Renal cortex interstitium (tissue), 11 donors: Measurements from ENCODE around the gene NOP58. TPM values are rescaled to one million over a fixed set of nuclear protein-coding genes. Genes with fewer than 3 reads are reported as not detected.
"Not testable (repeated sequence)": the region's sequence is repeated elsewhere in the genome, so short reads cannot be mapped to it uniquely, and the experiment has no call there.

Experiments
- DNase-seq, 11 donors: peaks; one replicate each; pipeline ENCODE4 v3.0.0-alpha.2; 2013; ENCODE audit warnings: low read depth in 9 of 11, low spot score in 4 of 11; ENCODE audit errors: extremely low read depth in 1 of 11
- polyA plus RNA-seq, 3 donors: library from polyadenylated mRNA; unstranded; fragments of 120-200 nt; gene quantifications; one replicate each; pipeline ENCODE4 v1.2.1, GENCODE V29; 2013; ENCODE audit not compliant: insufficient read length in 3 of 3

Gene NOP58
- polyA plus RNA-seq, 3 donors: 94.0 to 132 (median 121) TPM

GRCh38 chr2:202278944-202279343 lies 13.4 kb downstream of the NOP58 start:
- peak in 1 of 11 donors; percentile 36 for DNase-seq

DNA sequence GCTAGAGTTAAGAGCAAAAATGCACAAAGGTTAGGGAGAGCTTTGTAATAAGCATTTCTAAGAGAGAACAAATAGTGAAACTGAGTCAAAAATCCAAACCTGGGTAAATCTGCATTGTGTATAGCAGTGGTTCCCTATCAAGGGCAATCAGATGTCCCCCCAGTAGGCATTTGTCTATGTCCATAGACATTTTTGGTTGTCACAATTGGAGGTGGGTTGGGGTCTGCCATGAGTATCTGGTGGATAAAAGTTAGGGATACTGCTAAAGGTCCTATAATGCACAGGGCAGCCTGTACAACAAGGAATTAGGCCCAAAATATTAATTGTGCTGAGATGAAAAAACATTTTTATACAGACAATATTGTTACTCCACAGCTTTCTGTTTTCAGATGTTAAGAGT lies 21.0 kb downstream of the NOP58 start:
- no peak for DNase-seq

- DNase-seq: no peak
Measured at GRCh38 chr2:202289394-202290204, 24.0 kb downstream of the NOP58 start.

DNA sequence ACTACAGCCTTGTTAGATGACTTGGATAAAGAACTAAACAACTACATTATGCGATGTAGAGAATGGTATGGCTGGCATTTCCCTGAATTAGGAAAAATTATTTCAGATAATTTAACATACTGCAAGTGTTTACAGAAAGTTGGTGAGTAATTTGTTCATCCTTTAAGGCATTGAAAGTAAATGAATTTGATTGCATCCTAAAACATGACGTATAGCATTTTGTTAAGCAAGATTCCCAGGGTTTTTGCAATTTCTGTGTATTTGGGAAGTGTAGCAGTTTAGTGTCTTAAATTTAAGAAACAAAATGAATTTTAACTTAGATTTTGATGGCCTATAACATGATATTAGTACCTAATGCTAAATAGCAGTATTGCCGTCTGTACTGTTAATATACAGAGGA lies 24.8 kb downstream of the NOP58 start:
- no peak for DNase-seq

DNA sequence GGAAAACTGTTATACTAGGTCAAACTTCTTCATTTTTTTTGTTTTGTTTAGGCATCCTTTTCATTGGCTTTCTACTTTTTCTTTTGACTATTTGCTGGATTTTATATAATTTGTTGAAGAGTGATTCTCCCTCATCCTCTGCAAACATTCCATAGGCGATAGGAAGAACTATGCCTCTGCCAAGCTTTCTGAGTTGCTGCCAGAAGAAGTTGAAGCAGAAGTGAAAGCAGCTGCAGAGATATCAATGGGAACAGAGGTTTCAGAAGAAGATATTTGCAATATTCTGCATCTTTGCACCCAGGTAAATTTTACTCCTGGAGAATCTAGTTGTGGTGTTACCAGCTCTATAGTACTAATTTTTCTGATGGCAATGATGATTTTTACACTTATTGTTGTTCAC lies 25.4 kb downstream of the NOP58 start:
- DNase-seq: no peak

- no peak for DNase-seq
Measured at GRCh38 chr2:202299712-202300111, 34.1 kb downstream of the NOP58 start.

DNA sequence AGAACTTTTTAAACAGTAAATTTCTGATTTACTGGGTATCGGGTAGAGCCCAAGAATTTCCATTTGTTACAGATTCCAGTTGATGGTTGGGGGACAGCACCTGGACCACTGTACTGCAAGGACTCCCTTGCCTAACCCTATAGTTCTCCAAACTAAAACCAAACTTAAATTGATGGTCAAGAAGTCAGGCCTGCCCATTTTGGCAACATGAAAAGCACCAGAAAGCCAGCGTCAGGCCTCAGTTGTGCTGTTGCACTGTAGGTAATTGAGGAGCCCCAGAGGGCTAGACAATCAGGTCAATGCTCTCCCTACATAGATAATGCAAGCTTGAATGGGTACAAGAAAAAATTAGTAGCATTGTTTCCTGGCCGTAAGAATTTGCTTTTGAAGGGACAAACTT lies 40.5 kb downstream of the NOP58 start:
- no peak for DNase-seq

- DNase-seq: no peak
Measured at GRCh38 chr2:202307690-202308089, 42.1 kb downstream of the NOP58 start.

DNA sequence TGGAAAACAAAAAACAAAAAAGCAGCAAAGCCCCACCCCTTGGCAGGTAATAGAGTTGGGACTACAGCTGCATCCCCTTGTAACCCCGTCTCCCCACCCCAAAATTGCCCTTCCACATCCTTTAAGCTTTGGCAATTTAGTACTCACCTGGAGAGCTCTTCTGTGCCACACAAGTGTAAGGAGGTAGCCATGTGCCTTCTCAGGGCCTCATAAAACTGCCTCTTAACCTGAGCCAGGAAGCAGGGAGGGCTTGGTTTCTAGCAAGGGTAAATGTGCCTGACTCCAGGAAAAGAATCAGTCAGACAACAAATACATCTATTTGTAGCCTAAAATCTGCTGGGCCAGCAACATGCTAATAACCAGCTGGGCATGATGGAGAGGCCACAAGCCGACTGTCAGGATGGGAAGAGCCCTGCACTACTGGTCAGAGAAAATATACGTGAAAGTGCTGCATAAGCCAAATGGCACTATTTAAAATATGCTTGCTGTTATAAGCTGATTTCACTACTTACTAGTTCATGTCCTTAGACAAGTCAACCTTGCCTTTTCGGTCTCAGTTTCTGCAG lies 46.3 kb downstream of the NOP58 start:
- DNase-seq: no peak

- no peak for DNase-seq
Measured at GRCh38 chr2:202314116-202314515, 48.6 kb downstream of the NOP58 start.

GRCh38 chr2:202317080-202317857 lies 51.7 kb downstream of the NOP58 start:
- peak; percentile 15 to 53 (median 30) for DNase-seq

- DNase-seq: not testable (repeated sequence)
Measured at GRCh38 chr2:202320362-202320761, 54.8 kb downstream of the NOP58 start.

- no peak for DNase-seq
Measured at GRCh38 chr2:202322435-202322834, 56.9 kb downstream of the NOP58 start.

GRCh38 chr2:202327858-202328257 lies 62.3 kb downstream of the NOP58 start:
- peak in 1 of 11 donors; percentile 5 for DNase-seq

DNA sequence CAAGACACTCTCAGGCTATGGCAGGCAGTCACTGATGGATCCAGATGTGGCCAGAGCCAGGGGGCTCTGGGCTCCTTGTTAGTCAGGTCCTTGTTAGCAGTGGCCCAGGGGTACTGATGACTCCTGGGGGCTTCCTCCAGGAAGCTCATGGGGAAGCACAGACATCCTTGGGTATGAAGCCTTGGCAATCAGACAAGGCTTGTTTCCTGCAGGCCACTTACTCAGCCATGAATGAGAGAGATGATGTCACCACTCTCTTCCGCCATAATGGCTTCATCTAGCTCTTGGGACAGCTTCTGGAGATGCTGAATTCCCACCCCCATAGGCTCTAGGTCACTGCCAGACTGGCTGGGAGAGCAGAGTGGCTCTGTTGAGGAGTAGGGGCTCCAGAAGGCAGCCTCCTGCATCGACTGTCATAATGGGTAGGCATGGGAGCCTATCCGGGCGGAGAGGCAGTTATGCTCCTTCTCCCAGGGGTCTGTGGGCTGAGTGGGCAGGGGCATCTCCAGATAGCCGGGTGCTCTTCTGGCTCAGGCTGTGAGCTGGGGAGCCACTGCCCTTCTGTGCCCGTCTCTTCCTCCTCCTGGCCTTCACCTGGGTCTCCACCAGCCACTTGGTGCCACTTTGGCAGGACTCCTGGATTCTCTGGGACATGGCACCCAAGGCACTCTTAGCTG lies 70.4 kb downstream of the NOP58 start:
- no peak for DNase-seq

DNA sequence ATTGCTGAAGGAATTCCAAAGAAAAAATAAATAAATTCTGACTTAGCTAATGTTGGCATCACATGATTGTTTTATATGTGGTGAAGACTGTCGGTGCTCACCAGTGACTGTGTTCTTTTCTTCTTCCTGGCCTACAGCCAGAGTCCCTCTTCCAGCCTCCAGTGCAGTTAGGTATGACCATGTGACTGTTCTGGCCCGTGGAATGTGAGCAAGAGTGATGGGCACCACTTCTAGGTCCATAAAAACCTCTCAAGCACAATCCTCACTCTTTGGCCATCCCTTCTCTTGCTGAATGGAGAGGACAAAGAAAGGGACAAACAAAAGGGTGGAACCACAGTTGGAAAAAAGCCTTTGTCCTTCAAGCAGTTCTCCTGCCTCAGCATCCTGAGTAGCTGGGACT lies 71.6 kb downstream of the NOP58 start:
- DNase-seq: no peak

DNA sequence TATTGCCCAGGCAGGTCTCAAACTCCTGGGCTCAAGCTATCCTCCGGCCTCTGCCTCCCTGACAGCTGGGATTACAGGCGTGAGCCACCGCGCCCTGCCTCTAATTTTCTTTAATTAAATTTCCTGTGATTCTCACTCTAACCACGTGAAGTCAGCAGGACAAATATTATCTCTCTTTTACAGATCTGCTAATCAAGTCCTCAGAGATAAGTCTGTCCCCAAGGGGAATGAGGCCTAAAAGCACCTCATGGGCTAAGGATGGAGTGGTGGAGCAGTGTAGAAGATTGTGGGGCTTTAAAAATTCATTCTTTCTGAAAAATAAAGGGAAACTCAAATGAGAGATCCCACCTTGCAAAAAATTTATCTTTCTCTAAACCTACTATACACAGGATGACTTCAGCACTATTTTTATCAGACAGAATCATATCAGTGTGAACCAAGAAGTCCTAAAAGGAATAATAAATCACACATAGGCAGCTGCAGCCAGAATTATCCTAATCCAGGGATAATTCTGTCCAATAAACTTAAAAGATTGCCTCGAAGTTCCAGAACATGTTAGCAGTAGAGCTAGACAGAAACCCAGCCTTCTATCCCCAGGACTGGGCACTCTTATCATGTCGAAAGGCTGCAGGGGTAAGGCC lies 72.3 kb downstream of the NOP58 start:
- DNase-seq: no peak

DNA sequence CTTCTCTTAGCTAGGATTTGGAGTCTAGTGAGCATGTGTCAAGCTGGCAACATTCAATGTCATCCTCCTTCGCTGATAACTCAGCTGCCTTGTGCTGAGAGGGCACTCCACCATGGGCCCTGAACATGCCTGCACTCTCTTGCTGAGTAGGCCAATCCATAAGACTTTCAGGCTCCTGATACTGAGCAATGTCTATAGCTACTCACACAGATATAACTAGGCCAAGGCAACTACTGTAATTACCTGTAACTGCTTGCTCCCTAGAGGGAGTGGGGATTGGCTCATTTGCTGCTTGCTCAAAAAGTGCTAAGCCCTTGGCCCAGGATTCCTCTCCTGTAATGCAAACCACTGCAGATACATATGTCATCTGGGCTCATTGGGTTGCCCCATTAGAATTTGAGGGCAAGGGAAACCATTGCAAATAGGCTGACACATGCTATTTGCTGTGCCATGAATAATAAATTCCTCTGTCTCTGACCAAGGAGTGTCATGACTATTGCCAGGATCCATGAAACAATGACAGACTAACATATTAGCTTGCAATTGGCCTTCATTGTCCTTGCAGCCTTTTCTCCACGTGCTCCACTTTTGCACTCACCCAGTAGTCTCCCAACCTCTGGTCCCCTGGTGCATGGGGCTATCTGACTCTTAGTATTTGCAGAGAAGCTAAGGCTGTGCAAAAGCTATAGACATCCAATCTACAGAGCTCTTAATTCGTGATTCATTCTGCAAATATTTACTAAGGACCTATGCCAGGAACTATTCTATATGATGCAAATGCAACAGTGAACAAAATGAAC lies 73.7 kb downstream of the NOP58 start:
- DNase-seq: no peak
